GM18909 (cell line): ENCODE measurements around the gene SERTAD1.
"Not testable (repeated sequence)": the region's sequence is repeated elsewhere in the genome, so short reads cannot be mapped to it uniquely, and the experiment has no call there.

Experiments
- ATAC-seq: cut with Tn5 transposase; IDR thresholded peaks from one replicate; pipeline ENCODE4 v1.9.1; 2021; ENCODE audit warnings: mild to moderate bottlenecking; ENCODE audit not compliant: unreplicated experiment, poor library complexity

The SERTAD1 gene

GRCh38 chr19:40425450-40426287 is at the start of gene SERTAD1:
Gene SERTAD1 (minus strand): TSS chr19:40425992. CDS start chr19:40423546, 2,446 bp downstream.
- ATAC-seq: peak; percentile 87

- no peak for ATAC-seq
Observed at GRCh38 chr19:40474737-40475136, 48.9 kb upstream of the SERTAD1 start.

- no peak for ATAC-seq
Observed at GRCh38 chr19:40472516-40472915, 46.7 kb upstream of the SERTAD1 start.

GRCh38 chr19:40471111-40471510 is 45.3 kb upstream of the SERTAD1 start:
- ATAC-seq: no peak

GRCh38 chr19:40469011-40469410 is 43.2 kb upstream of the SERTAD1 start:
- no peak for ATAC-seq

- ATAC-seq: no peak
Observed at GRCh38 chr19:40466985-40467734, 41.4 kb upstream of the SERTAD1 start, which contains the start of gene SPTBN4. Gene SPTBN4 (plus strand): TSS chr19:40467001. CDS start chr19:40472622, 5,621 bp downstream.

- peak; percentile 34 for ATAC-seq
Observed at GRCh38 chr19:40466219-40466984, 40.6 kb upstream of the SERTAD1 start.

GRCh38 chr19:40465557-40466218 is 39.9 kb upstream of the SERTAD1 start, which contains the start of gene BLVRB:
Gene BLVRB (minus strand): TSS chr19:40465745. CDS start chr19:40465688, 57 bp downstream.
- ATAC-seq: peak; percentile 84

GRCh38 chr19:40465025-40465556 is 39.3 kb upstream of the SERTAD1 start:
- ATAC-seq: no peak

- no peak for ATAC-seq
Observed at GRCh38 chr19:40464059-40465024, 38.5 kb upstream of the SERTAD1 start.

- not testable (repeated sequence) for ATAC-seq
Observed at GRCh38 chr19:40463587-40464037, 37.8 kb upstream of the SERTAD1 start.

GRCh38 chr19:40461669-40462221 is 36.0 kb upstream of the SERTAD1 start:
- ATAC-seq: no peak

- no peak for ATAC-seq
Observed at GRCh38 chr19:40460185-40460584, 34.4 kb upstream of the SERTAD1 start.

- ATAC-seq: no peak
Observed at GRCh38 chr19:40458597-40458974, 32.8 kb upstream of the SERTAD1 start.

GRCh38 chr19:40457953-40458596 is 32.3 kb upstream of the SERTAD1 start:
- no peak for ATAC-seq

- ATAC-seq: no peak
Observed at GRCh38 chr19:40457048-40457447, 31.3 kb upstream of the SERTAD1 start.

- not testable (repeated sequence) for ATAC-seq
Observed at GRCh38 chr19:40453943-40454342, 28.2 kb upstream of the SERTAD1 start.
